HepG2 (cell line): Measurements from ENCODE around the gene WDR11. TPM values are rescaled to one million over a fixed set of nuclear protein-coding genes. Genes with fewer than 3 reads are reported as not detected.

ENCODE experiments used
- ATAC-seq: fragments of 200-7000 bp; cut with Tn5 transposase; 3 replicates; pipeline ENCODE4 v1.9.1; 2020; ENCODE audit warnings: mild to moderate bottlenecking, moderate library complexity
- BruUV-seq: library from RNA; stranded (reverse); fragments of 400-500 nt; replicated peaks from 2 replicates; lab custom pipeline; 2021; lab: Mats Ljungman, UMichigan
- CTCF ChIA-PET: fragments of 300-600 bp; formaldehyde crosslinking; extraction: SDS; loops from one replicate; lab custom pipeline; 2021; ENCODE audit warnings: low total read pairs, inconsistent platforms, low intra/inter-chr PET ratio; lab: Yijun Ruan, JAX
- POLR2A ChIA-PET: fragments of 350-600 bp; sonication (Branson Sonifier 250); formaldehyde crosslinking; loops from one replicate; lab custom pipeline; 2020; ENCODE audit warnings: antibody characterized with exemption, inconsistent platforms; lab: Yijun Ruan, JAX
- DNase-seq: peaks from one replicate; pipeline ENCODE4 v3.0.0-alpha.2; 2015; ENCODE audit warnings: low spot score
- FAIRE-seq: peaks from 3 replicates; lab custom pipeline; 2011; peaks lifted over from hg19 to GRCh38; lab: Jason Lieb, UNC
- H2AFZ ChIP-seq: one replicate; pipeline ENCODE4 v1.6.1; 2011; ENCODE audit warnings: low read length, inconsistent platforms
- H3K27ac ChIP-seq: fragments of 300-600 bp; 3 replicates; pipeline ENCODE4 v1.8.0; 2011; ENCODE audit warnings: mixed run types, mild to moderate bottlenecking, mixed read lengths, low read length, inconsistent platforms; ENCODE audit not compliant: insufficient read depth; ENCODE audit errors: extremely low read length
- H3K27me3 ChIP-seq, 2 experiments: fragments of 200-600 bp in 1 of 2; 2 replicates in 1 of 2; 3 replicates in 1 of 2; pipeline versions ENCODE4 v1.6.0 to v1.8.0; 2011; ENCODE audit warnings: low read length in 2 of 2, mild to moderate bottlenecking in 2 of 2, moderate library complexity in 2 of 2, inconsistent platforms in 1 of 2; ENCODE audit not compliant: insufficient read depth in 2 of 2, control insufficient read depth in 1 of 2
- H3K36me3 ChIP-seq, 2 experiments: fragments of 200-600 bp in 1 of 2; replicated peaks in 1 of 2; 2 replicates in 1 of 2; 3 replicates in 1 of 2; pipeline versions ENCODE4 v1.5.1 to v1.8.0; 2011; ENCODE audit warnings: low read length in 2 of 2, inconsistent platforms in 1 of 2; ENCODE audit not compliant: insufficient read depth in 2 of 2, control insufficient read depth in 1 of 2
- H3K4me1 ChIP-seq: 2 replicates; pipeline ENCODE4 v1.5.1; 2012; ENCODE audit warnings: low read length, inconsistent platforms; ENCODE audit not compliant: insufficient read depth
- H3K4me2 ChIP-seq: 2 replicates; pipeline ENCODE4 v1.6.0; 2011; ENCODE audit warnings: low read depth, low read length, inconsistent platforms
- H3K4me3 ChIP-seq, 3 experiments: fragments of 200-600 bp in 1 of 3; sonication (generic), shearing (Covaris generic) in 1 of 3; replicated peaks in 1 of 3; 2 replicates each; pipeline ENCODE4 v1.5.1; 2011 to 2016; ENCODE audit warnings: low read length in 3 of 3, inconsistent platforms in 2 of 3, low read depth in 2 of 3, mild to moderate bottlenecking in 2 of 3, control low read depth in 1 of 3, mixed read lengths in 1 of 3; ENCODE audit not compliant: insufficient read depth in 1 of 3
- H3K79me2 ChIP-seq: one replicate; pipeline ENCODE4 v1.6.1; 2011; ENCODE audit warnings: low read length, inconsistent platforms; ENCODE audit not compliant: insufficient read depth
- H3K9ac ChIP-seq: 2 replicates; pipeline ENCODE4 v1.6.0; 2011; ENCODE audit warnings: mild to moderate bottlenecking, low read depth, low read length, inconsistent platforms; ENCODE audit not compliant: insufficient read depth
- H3K9me3 ChIP-seq: 2 replicates; pipeline ENCODE4 v1.5.1; 2012; ENCODE audit warnings: mild to moderate bottlenecking, low read length
- H4K20me1 ChIP-seq: 2 replicates; pipeline ENCODE4 v1.6.0; 2011; ENCODE audit warnings: inconsistent platforms, mild to moderate bottlenecking, low read length, moderate library complexity; ENCODE audit not compliant: insufficient read depth
- ATF7 ChIP-seq, 2 experiments: fragments of 450-650 bp in 1 of 2; sonication (generic) in 1 of 2; formaldehyde crosslinking in 1 of 2; IDR thresholded peaks; 2 replicates each; pipeline versions ENCODE4 v1.4.0 to v1.6.1; 2016 to 2020; ENCODE audit warnings: antibody characterized with exemption in 1 of 2, mild to moderate bottlenecking in 1 of 2, missing genetic modification reagents in 1 of 2
- CREB1 ChIP-seq, 2 experiments: fragments of 450-650 bp in 1 of 2; IDR thresholded peaks; 2 replicates each; pipeline ENCODE4 v1.6.1; 2016 to 2017; ENCODE audit warnings: control low read depth in 1 of 2, mild to moderate bottlenecking in 1 of 2, missing compliant biosample characterization in 1 of 2, missing genetic modification characterization in 1 of 2
- KLF11 ChIP-seq: IDR thresholded peaks from 2 replicates; pipeline ENCODE4 v1.6.1; 2016; ENCODE audit warnings: missing compliant biosample characterization
- NRL ChIP-seq: sonication (generic); formaldehyde crosslinking; IDR thresholded peaks from 2 replicates; pipeline ENCODE4 v1.5.0; 2020; ENCODE audit warnings: missing genetic modification reagents, mild to moderate bottlenecking, moderate library complexity, borderline replicate concordance
- RAD51 ChIP-seq: fragments of 450-650 bp; IDR thresholded peaks from 2 replicates; pipeline ENCODE4 v1.6.1; 2016; ENCODE audit warnings: borderline replicate concordance
- ZNF83 ChIP-seq: sonication (generic); formaldehyde crosslinking; IDR thresholded peaks from 2 replicates; pipeline ENCODE4 v1.4.0; 2020; ENCODE audit warnings: missing genetic modification reagents, mild to moderate bottlenecking, borderline replicate concordance
- WGBS: methylation state at CpG from one replicate; pipeline ENCODE4 v1.1.6; 2017; ENCODE audit warnings: low lambda C conversion rate; 5-methylcytosine and 5-hydroxymethylcytosine counted together
- in situ Hi-C: cut with HindIII; loops from 2 replicates; pipeline ENCODE4 v1.10.0; 2017; ENCODE audit warnings: low pct_unique_long_range_greater_than_20kb; ENCODE audit not compliant: extremely low pct_ligation_motif_present
- intact Hi-C: fragments of 100-400 bp; cut with micrococcal nuclease; formaldehyde crosslinking; loops from one replicate; pipeline ENCODE4 v1.10.0; 2022; ENCODE audit not compliant: unreplicated experiment
- polyA plus RNA-seq, 8 experiments: library from polyadenylated mRNA; depleted of rRNA in 3 of 8; stranded (reverse) in 7 of 8; unstranded in 1 of 8; fragments of >200 nt; fragmentation: Illumina TruSeq in 4 of 8; extraction: Trizol in 4 of 8; gene quantifications; 2 replicates each; pipeline versions ENCODE4 v1.2.1 to v1.2.3, GENCODE V29; 2011 to 2016; ENCODE audit warnings: low read depth in 4 of 8, missing spikeins in 1 of 8, mixed read lengths in 1 of 8; ENCODE audit not compliant: insufficient read depth in 1 of 8
- total RNA-seq, 5 experiments: library from RNA; depleted of rRNA; stranded (reverse); fragments of >200 nt; fragmentation: Illumina TruSeq; extraction: Trizol; gene quantifications; 2 replicates each; pipeline ENCODE4 v1.2.3, GENCODE V29; 2016; ENCODE audit warnings: low read depth in 1 of 5
- TF ChIP-seq, protein P1 (sequence below): sonication (generic); formaldehyde crosslinking; IDR thresholded peaks from 2 replicates; pipeline ENCODE4 v1.4.0; 2020; ENCODE audit warnings: mild to moderate bottlenecking, low read depth, missing genetic modification reagents

The WDR11 gene
- total and polyA plus RNA-seq, 2 of the 13 experiments (the other 11 are each of a cell fraction or from before 2014, with no cell fraction given) = 38.0 to 45.2 TPM

DNA sequence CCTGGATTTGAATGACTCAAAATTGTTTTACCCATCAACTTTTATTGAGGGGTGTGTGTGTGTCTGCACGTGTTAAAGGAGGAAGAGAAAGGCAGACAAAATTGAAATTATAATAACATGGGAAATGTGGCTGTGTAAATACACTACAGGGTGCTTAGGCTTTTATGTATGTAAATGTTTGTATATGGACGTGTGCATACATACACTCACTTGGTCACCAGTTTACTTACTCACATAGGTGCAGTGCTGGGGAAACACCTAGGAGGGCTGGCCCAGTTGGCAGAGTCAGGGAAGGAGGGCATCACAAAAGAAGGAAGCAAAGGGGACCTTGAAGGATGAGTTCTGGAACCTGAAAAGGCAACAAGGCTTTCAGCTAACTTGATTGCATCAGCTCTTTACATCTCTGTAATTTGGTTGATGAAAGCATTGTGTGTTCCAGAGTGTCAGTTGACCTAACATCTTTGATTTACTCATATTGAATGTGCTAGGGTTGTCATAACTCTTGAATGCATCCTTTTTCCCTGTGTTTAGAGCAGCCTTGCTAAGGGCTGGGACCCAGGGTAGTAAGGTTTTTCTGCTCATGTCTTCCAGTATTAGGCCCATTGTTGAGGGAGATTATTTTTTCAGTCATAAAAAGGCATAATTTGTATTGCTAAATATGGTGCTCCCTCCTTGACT, 10.2 kb downstream of the WDR11 start:
- H3K9me3 ChIP-seq = no peaks in the 10 kb centered on the region
- H4K20me1 ChIP-seq = no peaks in the 10 kb centered on the region
- peaks cover 6% of the 10 kb centered on the region; the same call in 1 of the 2 replicates for H3K4me1 ChIP-seq
- no peaks in the 10 kb centered on the region for H3K79me2 ChIP-seq
- H3K27me3 ChIP-seq = no peaks in the 10 kb centered on the region
- ChIA-PET CTCF (no interaction called here), POLR2A (interaction anchor here (1.1 kb wide), 1 partner anchor 10 kb away, joined by 4 read pairs; no protein-coding TSS in a partner anchor)
- 88% methylated on average over 2 of the region's 2 CpGs for WGBS
- DNase-seq (no peak), ATAC-seq (no peak), FAIRE-seq (no peak)
- no peak overlapping the region for H3K9ac ChIP-seq
- no peak overlapping the region for H3K4me3 ChIP-seq
- no peak overlapping the region for H3K4me2 ChIP-seq
- in situ Hi-C loops = no loop called here
- peaks cover 7 to 30% of the 10 kb centered on the region in 2 experiments; a peak in 4 of 5 replicates for H3K36me3 ChIP-seq
- no peak overlapping the region for H3K27ac ChIP-seq
- intact Hi-C loops = no loop called here
- TF ChIP-seq KLF11 (no peak), ZNF83 (CRISPR knock-in tag) (no peak), NRL (no peak), RAD51 (no peak)
- BruUV-seq = no TSS peak
- H2AFZ ChIP-seq = no peak overlapping the region

DNA sequence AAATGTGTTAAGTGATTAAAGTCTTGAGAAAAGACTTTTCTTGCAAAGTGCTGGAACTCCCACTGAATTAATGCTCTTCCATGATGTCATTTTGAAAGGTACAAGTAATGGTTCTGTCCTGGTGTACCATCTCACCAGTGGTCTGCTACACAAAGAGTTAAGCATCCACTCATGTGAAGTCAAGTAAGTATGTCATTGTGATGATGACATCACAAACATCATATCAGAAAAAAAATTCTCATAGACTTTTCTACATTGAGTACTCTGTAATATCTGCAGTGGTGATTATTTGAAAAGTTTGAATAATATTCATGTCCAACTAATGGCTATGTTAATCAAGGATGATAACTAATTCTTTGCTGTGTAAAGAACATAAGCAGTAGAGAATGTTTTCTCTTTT, 22.6 kb downstream of the WDR11 start:
- peaks cover 4 to 30% of the 10 kb centered on the region in 2 experiments for H3K36me3 ChIP-seq
- ATAC-seq = no peak
- DNase-seq = no peak
- no peak overlapping the region for H3K4me3 ChIP-seq
- FAIRE-seq = no peak
- H3K27me3 ChIP-seq = no peaks in the 10 kb centered on the region
- in situ Hi-C loops = no loop called here
- intact Hi-C loops = no loop called here
- ChIA-PET POLR2A (no interaction called here), CTCF (no interaction called here)
- no peak overlapping the region for H3K4me2 ChIP-seq
- H3K27ac ChIP-seq = no peak overlapping the region
- BruUV-seq = no TSS peak
- H3K79me2 ChIP-seq = no peaks in the 10 kb centered on the region
- H3K9ac ChIP-seq = no peak overlapping the region
- no peaks in the 10 kb centered on the region for H3K4me1 ChIP-seq
- no peak overlapping the region for H2AFZ ChIP-seq
- no peaks in the 10 kb centered on the region for H3K9me3 ChIP-seq
- no peaks in the 10 kb centered on the region for H4K20me1 ChIP-seq
- TF ChIP-seq, protein P1, sequence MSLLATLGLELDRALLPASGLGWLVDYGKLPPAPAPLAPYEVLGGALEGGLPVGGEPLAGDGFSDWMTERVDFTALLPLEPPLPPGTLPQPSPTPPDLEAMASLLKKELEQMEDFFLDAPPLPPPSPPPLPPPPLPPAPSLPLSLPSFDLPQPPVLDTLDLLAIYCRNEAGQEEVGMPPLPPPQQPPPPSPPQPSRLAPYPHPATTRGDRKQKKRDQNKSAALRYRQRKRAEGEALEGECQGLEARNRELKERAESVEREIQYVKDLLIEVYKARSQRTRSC (CRISPR knock-in tag) = no peak
- peak; percentile 76 for TF ChIP-seq CREB1 (IDR thresholded peaks at IDR 0.05)
- no peak for TF ChIP-seq CREB1 (CRISPR knock-in tag; IDR thresholded peaks at IDR 0.05)
- TF ChIP-seq ATF7 (IDR thresholded peaks at IDR 0.05) = peak; percentile 60; the same call in 1 of the 2 replicates
- no peak for TF ChIP-seq ATF7 (CRISPR knock-in tag; IDR thresholded peaks at IDR 0.05)
- TF ChIP-seq, all 625 proteins: peak for 2
